Chondrocyte (in vitro differentiated cells): ENCODE results near the gene RALGAPA2. TPM values are rescaled to one million over a fixed set of nuclear protein-coding genes. Genes with fewer than 3 reads are reported as not detected.

ENCODE experiments used
- DNase-seq: peaks from one replicate; pipeline ENCODE4 v3.0.0; 2021; ENCODE audit warnings: mixed read lengths, low spot score
- H3K27ac Mint-ChIP-seq: one replicate; pipeline ENCODE4 v1.8.0; 2021; ENCODE audit warnings: mild to moderate bottlenecking, moderate library complexity, mixed read lengths; ENCODE audit not compliant: unreplicated experiment
- H3K27me3 Mint-ChIP-seq: 2 replicates; pipeline ENCODE4 v1.8.0; 2021; ENCODE audit warnings: low read depth, mixed read lengths
- H3K36me3 Mint-ChIP-seq: 2 replicates; pipeline ENCODE4 v1.8.0; 2021; ENCODE audit warnings: low read depth, mixed read lengths
- H3K4me1 Mint-ChIP-seq: 2 replicates; pipeline ENCODE4 v1.8.0; 2021; ENCODE audit warnings: low read depth, mild to moderate bottlenecking, mixed read lengths
- H3K4me3 Mint-ChIP-seq: one replicate; pipeline ENCODE4 v1.8.0; 2021; ENCODE audit warnings: mild to moderate bottlenecking, moderate library complexity, mixed read lengths; ENCODE audit not compliant: unreplicated experiment
- H3K9me3 Mint-ChIP-seq: 2 replicates; pipeline ENCODE4 v1.8.0; 2021; ENCODE audit warnings: low read depth, mixed read lengths
- CTCF ChIP-seq: fragments of 200-600 bp; sonication (generic); IDR thresholded peaks from 2 replicates; pipeline ENCODE4 v1.5.0; 2021; ENCODE audit warnings: antibody characterized with exemption, mild to moderate bottlenecking, moderate library complexity
- total RNA-seq: library from RNA; stranded (reverse); gene quantifications from 3 replicates; pipeline ENCODE4 v1.2.1, GENCODE V29; 2021

The RALGAPA2 gene
- total RNA-seq, 1 donor from 2014 or later, result 9.5 TPM

GRCh38 chr20:20668639-20669038, 43.8 kb downstream of the RALGAPA2 start:
- no peak overlapping the region for H3K27ac Mint-ChIP-seq
- peaks cover 7% of the 10 kb centered on the region for H3K4me1 Mint-ChIP-seq
- TF ChIP-seq CTCF, result no peak
- peaks cover 2% of the 10 kb centered on the region for H3K36me3 Mint-ChIP-seq
- H3K27me3 Mint-ChIP-seq, result no peaks in the 10 kb centered on the region
- H3K9me3 Mint-ChIP-seq, result no peaks in the 10 kb centered on the region
- no peak for DNase-seq
- no peak overlapping the region for H3K4me3 Mint-ChIP-seq

GRCh38 chr20:20666359-20666758, 46.1 kb downstream of the RALGAPA2 start:
- H3K4me1 Mint-ChIP-seq, result peaks cover 9% of the 10 kb centered on the region
- H3K27me3 Mint-ChIP-seq, result no peaks in the 10 kb centered on the region
- H3K27ac Mint-ChIP-seq, result no peak overlapping the region
- no peak overlapping the region for H3K4me3 Mint-ChIP-seq
- H3K36me3 Mint-ChIP-seq, result no peaks in the 10 kb centered on the region
- DNase-seq, result no peak
- no peaks in the 10 kb centered on the region for H3K9me3 Mint-ChIP-seq
- no peak for TF ChIP-seq CTCF

- no peak overlapping the region for H3K27ac Mint-ChIP-seq
- H3K4me3 Mint-ChIP-seq, result no peak overlapping the region
- TF ChIP-seq CTCF, result no peak
- H3K36me3 Mint-ChIP-seq, result no peaks in the 10 kb centered on the region
- H3K27me3 Mint-ChIP-seq, result no peaks in the 10 kb centered on the region
- peaks cover 9% of the 10 kb centered on the region for H3K4me1 Mint-ChIP-seq
- H3K9me3 Mint-ChIP-seq, result no peaks in the 10 kb centered on the region
- no peak for DNase-seq
Observed at GRCh38 chr20:20665606-20666332, 46.7 kb downstream of the RALGAPA2 start.

- H3K4me3 Mint-ChIP-seq, result no peak overlapping the region
- H3K36me3 Mint-ChIP-seq, result no peaks in the 10 kb centered on the region
- H3K27me3 Mint-ChIP-seq, result no peaks in the 10 kb centered on the region
- no peaks in the 10 kb centered on the region for H3K9me3 Mint-ChIP-seq
- TF ChIP-seq CTCF, result peak; percentile 80
- no peak for DNase-seq
- peaks cover 9% of the 10 kb centered on the region for H3K4me1 Mint-ChIP-seq
- H3K27ac Mint-ChIP-seq, result no peak overlapping the region
Observed at GRCh38 chr20:20664795-20665589, 47.5 kb downstream of the RALGAPA2 start.

- H3K36me3 Mint-ChIP-seq, result no peaks in the 10 kb centered on the region
- H3K4me3 Mint-ChIP-seq, result no peak overlapping the region
- no peaks in the 10 kb centered on the region for H3K27me3 Mint-ChIP-seq
- DNase-seq, result no peak
- H3K27ac Mint-ChIP-seq, result no peak overlapping the region
- no peaks in the 10 kb centered on the region for H3K9me3 Mint-ChIP-seq
- TF ChIP-seq CTCF, result no peak
- H3K4me1 Mint-ChIP-seq, result peaks cover 18% of the 10 kb centered on the region
Observed at GRCh38 chr20:20663841-20664240, 48.6 kb downstream of the RALGAPA2 start.
